Neural progenitor cell (in vitro differentiated cells): ENCODE data around the gene PPP3R1.

Source experiments
- CTCF ChIP-seq: fragments of 200-600 bp; sonication (generic); IDR thresholded peaks from 2 replicates; pipeline ENCODE4 v1.5.1; 2017; ENCODE audit warnings: antibody characterized with exemption, mild to moderate bottlenecking
- EZH2 ChIP-seq: fragments of 200-600 bp; sonication (generic); IDR thresholded peaks from 2 replicates; pipeline ENCODE4 v1.6.1; 2017; ENCODE audit warnings: antibody characterized with exemption, mild to moderate bottlenecking, moderate library complexity

- TF ChIP-seq CTCF (no peak), EZH2 (no peak)
Observed at GRCh38 chr2:68290901-68291300, 38.6 kb upstream of the PPP3R1 start.
